ENCODE measurements around the gene DGKI.

The DGKI gene

GRCh38 chr7:137590071-137590755 is 256.6 kb downstream of the DGKI start:
- no peak for DNase-seq

DNA sequence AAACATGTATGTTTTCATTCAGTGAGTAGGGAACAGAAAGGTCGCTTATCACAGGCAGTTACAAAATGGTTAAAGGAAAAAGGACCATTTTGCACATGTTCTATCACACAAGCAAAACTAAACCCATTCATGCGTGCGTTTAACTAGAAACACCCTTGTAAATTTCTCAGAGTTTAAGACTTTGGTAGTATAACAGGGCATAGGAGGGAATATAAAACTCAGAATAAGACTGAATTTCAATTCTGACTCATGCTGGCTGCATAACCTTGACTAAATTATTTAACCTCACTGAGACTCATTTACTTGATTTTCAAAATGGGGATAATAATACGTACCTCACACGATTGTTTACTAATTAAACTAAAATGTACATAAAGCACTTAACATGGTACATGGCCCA is 259.4 kb downstream of the DGKI start:
- no peak for DNase-seq

DNA sequence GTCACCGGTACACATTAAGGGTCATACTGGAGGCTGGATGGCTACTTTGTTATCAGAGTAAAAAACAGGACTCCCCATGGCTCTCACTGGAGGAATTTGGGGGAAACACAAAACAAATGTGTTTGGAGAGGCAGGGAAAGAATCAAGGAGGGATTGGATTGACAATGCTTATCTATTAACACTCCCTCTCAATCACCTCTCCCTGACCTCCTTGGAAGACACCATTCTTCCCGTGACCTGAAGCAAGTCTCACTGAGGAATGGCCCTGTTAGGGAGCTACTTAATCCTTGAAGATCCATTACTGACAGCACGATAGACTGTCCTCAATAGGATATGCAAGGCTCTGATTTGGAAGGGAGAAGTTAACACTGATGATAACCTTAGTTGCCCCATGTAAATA is 261.2 kb downstream of the DGKI start:
- DNase-seq: no peak

GRCh38 chr7:137583172-137583571 is 263.6 kb downstream of the DGKI start:
- no peak for DNase-seq

- DNase-seq: no peak
Observed at GRCh38 chr7:137579913-137580640, 266.7 kb downstream of the DGKI start.

DNA sequence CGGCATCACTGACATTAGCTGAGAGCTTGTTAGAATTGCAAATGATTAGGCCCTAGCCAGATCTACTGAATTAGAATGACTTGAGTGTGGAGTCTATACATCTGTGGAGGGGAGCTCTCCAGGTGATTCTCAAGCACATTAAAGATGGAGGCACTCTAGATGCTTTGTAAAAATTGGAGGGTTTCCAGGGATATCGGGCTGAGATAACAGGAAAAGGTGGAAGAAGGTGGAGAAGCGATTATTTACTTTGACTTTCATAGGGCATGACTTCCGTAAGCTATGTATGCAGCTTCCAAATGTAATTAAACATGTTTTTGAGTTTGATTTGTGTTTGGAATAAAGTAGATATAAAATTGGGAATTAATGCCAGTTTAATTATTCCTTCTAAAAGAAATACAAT is 268.2 kb downstream of the DGKI start:
- no peak for DNase-seq

- DNase-seq: no peak
Observed at GRCh38 chr7:137577184-137577583, 269.6 kb downstream of the DGKI start.

GRCh38 chr7:137576481-137576880 is 270.3 kb downstream of the DGKI start:
- DNase-seq: no peak

DNA sequence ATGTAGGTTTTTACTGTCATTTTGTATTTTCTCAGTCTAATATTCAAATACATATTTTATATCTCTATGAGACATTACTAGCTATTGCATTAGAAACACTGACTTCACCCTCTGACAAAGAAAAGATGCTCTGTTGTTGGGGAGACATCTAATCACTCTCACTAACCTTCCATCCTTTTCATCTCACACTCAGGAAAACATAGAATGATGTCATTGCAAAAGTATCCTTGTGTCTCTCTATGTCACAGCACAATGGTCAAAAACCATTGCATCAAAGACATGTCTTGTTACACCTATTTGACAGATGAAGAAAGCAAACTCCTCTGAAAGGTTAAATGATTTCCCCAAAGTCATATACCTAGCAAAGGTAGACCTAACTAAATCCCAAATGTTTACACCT is 272.0 kb downstream of the DGKI start:
- DNase-seq: no peak

- DNase-seq: no peak
Observed at GRCh38 chr7:137572056-137572784, 274.6 kb downstream of the DGKI start.

DNA sequence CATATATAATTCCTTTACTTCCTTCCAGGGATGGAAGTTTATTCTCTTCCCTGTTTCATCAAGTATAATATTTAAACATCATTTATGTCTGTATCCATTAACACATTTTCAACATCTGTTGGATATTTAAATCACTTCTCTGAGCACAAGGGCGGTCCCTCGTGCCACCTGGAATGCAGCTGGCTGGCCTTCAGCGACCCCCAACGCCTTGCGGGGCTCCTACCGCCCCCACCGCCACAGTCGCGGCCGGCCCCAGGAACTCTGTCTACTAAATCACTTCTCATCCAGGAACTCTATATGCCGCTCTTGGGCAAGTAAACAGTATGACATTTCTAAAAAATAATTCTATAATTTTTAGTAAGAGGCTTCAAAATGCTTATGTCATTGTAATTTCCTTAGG is 282.1 kb downstream of the DGKI start:
- DNase-seq: no peak

- DNase-seq: no peak
Observed at GRCh38 chr7:137563981-137564380, 282.8 kb downstream of the DGKI start.

DNA sequence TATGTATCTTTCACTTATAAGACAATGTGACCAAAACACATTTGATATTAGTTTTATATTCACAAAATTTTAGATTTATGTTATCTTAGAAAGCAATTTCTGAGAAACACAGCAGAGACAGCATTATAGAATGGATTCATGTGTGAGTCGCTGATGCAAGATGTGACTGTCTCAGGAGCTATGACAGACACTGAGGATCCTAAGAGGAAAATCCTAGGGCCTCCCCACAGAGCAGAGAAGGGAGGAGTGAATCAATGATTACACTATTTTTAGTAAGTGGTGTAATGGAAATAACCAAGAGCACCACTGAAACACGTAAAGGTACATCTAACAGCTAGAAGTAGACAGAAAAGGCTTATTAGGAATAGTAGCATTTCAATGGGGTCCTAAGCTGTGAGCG is 299.3 kb downstream of the DGKI start:
- DNase-seq: no peak

- DNase-seq: no peak
Observed at GRCh38 chr7:137546671-137547070, 300.1 kb downstream of the DGKI start.

DNA sequence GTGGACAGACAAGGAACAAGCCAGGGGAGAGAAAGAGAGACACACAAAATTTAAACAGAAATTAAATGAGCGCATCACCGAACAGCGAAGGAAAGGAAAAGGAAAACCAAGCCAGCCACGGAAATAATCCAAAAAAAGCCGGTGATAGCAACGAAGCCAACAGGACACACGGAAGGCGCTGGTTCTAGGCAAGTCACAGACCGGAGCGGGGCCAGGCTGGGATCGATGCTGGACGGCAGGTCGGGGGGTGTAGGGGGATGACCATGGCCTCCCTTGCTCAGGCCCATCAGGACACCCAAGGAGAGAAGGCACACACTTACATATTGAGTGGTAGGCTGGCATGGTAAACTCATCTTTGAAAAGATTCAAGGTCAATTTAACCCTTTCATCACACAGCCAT is 300.8 kb downstream of the DGKI start:
- DNase-seq: no peak

GRCh38 chr7:137545059-137545716 is 301.6 kb downstream of the DGKI start:
- no peak for DNase-seq

DNA sequence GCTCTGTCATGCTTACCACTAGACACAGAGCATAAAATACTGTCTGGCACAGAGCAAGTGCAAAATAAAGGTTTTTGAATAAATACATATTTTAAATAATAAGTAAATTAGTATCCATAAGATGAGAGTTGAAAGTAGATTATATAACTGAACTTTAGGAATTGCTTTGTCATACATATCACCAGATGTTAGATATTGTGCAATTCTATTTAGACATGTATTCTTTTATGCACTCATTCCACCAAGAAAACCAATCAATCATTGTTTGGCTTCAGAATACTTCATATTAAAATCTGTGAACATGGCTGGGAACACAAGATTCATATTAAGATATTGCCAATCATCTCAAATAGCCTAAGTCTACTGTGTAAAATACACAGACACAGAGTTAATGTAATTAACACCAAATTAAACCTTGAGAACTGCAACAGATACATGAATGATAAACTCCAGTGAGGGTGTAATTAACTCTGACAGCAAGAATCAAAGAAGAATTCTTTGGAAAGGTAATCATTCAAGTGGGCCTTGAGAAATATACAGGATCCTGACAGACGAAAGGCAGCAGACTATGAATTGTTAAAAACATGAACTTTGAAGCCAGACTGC is 302.2 kb downstream of the DGKI start:
- DNase-seq: no peak

GRCh38 chr7:137539111-137539715 is 307.6 kb downstream of the DGKI start:
- DNase-seq: no peak

DNA sequence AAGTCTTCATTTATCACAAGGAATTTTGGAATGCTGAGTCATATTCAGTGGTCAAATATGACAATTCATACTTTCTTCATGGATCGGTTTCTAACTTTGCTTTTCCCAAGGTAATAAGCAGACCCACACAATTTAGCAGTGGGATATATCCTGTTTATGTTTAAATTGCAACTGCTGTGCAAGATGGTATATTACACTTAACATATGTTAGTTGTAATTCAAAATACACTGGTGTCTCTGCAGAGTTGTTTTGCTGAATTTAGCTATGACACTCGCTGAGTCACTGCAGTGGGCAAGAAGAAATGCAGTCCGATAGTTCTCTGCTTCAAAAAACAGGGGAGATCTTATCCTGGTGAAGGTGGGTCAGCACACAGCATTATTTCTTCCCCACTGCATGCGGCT is 308.4 kb downstream of the DGKI start:
- DNase-seq: no peak

- no peak for DNase-seq
Observed at GRCh38 chr7:137535579-137535978, 311.2 kb downstream of the DGKI start.

DNA sequence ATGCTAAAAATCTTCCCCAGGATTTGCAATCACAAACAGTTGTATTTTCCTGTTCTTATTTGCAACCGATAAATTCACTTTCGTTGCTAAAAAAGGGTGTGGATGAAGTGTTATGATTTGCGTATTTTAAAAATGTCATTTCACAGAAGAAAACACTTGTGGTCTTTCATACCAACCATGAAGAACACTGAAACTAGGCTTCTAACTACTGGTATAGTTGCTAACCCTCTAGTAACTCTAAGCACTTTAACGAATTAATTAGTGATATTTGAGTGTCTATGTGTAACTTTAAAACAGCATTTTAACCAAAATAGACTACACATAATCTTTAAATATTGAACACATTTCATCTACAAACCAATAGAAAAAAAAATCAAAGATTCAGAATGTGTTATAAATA is 315.1 kb downstream of the DGKI start:
- no peak for DNase-seq

DNA sequence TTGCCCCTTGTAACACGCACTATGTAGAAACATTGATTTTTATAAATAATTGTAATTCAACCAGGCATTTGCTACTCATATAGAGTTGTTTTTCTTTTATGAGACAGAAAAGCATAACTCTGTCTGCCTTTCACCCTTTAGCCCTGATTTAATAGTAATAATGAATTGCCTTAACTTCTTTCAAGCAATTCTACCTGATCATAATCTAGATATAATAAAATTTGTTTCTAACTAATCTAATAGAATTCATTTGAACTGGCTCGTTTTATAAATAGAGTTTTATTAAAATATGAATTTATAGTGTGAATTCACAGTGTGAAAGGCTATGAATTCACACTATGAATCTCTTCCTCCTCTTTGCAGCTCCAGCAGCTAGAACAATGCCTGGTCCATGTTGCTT is 319.1 kb downstream of the DGKI start:
- DNase-seq: no peak

GRCh38 chr7:137523171-137523570 is 323.6 kb downstream of the DGKI start:
- DNase-seq: no peak

Measured in stimulated activated CD8-positive, alpha-beta memory T cell treated with anti-CD3 and anti-CD28 coated beads, Interleukin-4, amount 100 ng/mL, for 48 hours (primary cell).